T-cell (primary cell): ENCODE results near the gene PTPRD. TPM values are rescaled to one million over a fixed set of nuclear protein-coding genes. Genes with fewer than 3 reads are reported as not detected.

ENCODE experiments used
- ATAC-seq, 4 experiments: fragments of 200-7000 bp in 3 of 4; fragments of 150-1000 bp in 1 of 4; cut with Tn5 transposase; replicated peaks in 1 of 4; 1 replicate in 3 of 4; 2 replicates in 1 of 4; pipeline ENCODE4 v1.10.0; 2021; ENCODE audit warnings: moderate library complexity in 3 of 4, mild to moderate bottlenecking in 2 of 4, moderate number of reproducible peaks in 1 of 4
- CTCF ChIA-PET, 2 donors: fragments of 300-600 bp; sonication (Branson Sonifier 250); formaldehyde crosslinking; loops; one replicate each; lab custom pipeline; 2022; ENCODE audit warnings: antibody characterized with exemption in 2 of 2; lab: Charles Lee
- POLR2A ChIA-PET, 2 donors: fragments of 300-600 bp; sonication (Branson Sonifier 250); formaldehyde crosslinking; loops; one replicate each; lab custom pipeline; 2022; ENCODE audit warnings: antibody characterized with exemption in 2 of 2; lab: Charles Lee
- DNase-seq, 35 experiments: peaks; one replicate each; pipeline versions ENCODE4 v3.0.0 to v3.0.0-alpha.2; 2013 to 2023
- H3K27ac ChIP-seq: one replicate; pipeline ENCODE4 v1.5.1; 2013; ENCODE audit warnings: low read length
- H3K27me3 ChIP-seq, 2 experiments: replicated peaks in 1 of 2; 1 replicate in 1 of 2; 2 replicates in 1 of 2; pipeline versions ENCODE4 v1.6.1 to v1.7.0; 2013; ENCODE audit warnings: low read length in 1 of 2, mixed read lengths in 1 of 2; ENCODE audit not compliant: control insufficient read depth in 2 of 2, insufficient read depth in 2 of 2; ENCODE audit errors: extremely low read depth in 1 of 2
- H3K36me3 ChIP-seq, 2 donors: 1 replicate in 1 of 2; 2 replicates in 1 of 2; pipeline versions ENCODE4 v1.6.1 to v1.7.0; 2013; ENCODE audit warnings: low read length in 1 of 2; ENCODE audit not compliant: control insufficient read depth in 2 of 2, insufficient read depth in 1 of 2; ENCODE audit errors: extremely low read depth in 1 of 2
- H3K4me1 ChIP-seq, 2 experiments: 1 replicate in 1 of 2; 2 replicates in 1 of 2; pipeline versions ENCODE4 v1.6.1 to v1.7.0; 2013; ENCODE audit warnings: low read length in 2 of 2, mixed read lengths in 1 of 2; ENCODE audit not compliant: insufficient read depth in 2 of 2, control insufficient read depth in 1 of 2; ENCODE audit errors: extremely low read depth in 1 of 2
- H3K4me3 ChIP-seq, 2 donors: 1 replicate in 1 of 2; 2 replicates in 1 of 2; pipeline versions ENCODE4 v1.5.1 to v1.7.0; 2013; ENCODE audit warnings: mild to moderate bottlenecking in 2 of 2, low read length in 1 of 2, moderate library complexity in 1 of 2; ENCODE audit not compliant: control insufficient read depth in 1 of 2; ENCODE audit errors: extremely low read depth in 1 of 2
- H3K9me3 ChIP-seq: 2 replicates; pipeline ENCODE4 v1.7.0; 2013
- H3K27ac Mint-ChIP-seq, 2 donors: one replicate each; pipeline ENCODE4 v1.8.0; 2020 to 2021; ENCODE audit warnings: mild to moderate bottlenecking in 2 of 2, mixed read lengths in 2 of 2
- H3K27me3 Mint-ChIP-seq, 2 donors: one replicate each; pipeline ENCODE4 v1.8.0; 2021 to 2022; ENCODE audit warnings: mixed read lengths in 2 of 2
- H3K36me3 Mint-ChIP-seq: one replicate; pipeline ENCODE4 v1.8.0; 2021; ENCODE audit warnings: mixed read lengths
- H3K4me1 Mint-ChIP-seq, 3 donors: one replicate each; pipeline ENCODE4 v1.8.0; 2020 to 2022; ENCODE audit warnings: mixed read lengths in 3 of 3, mild to moderate bottlenecking in 1 of 3
- H3K4me3 Mint-ChIP-seq, 3 donors: one replicate each; pipeline ENCODE4 v1.8.0; 2020 to 2022; ENCODE audit warnings: mild to moderate bottlenecking in 3 of 3, mixed read lengths in 3 of 3, moderate library complexity in 3 of 3
- H3K9me3 Mint-ChIP-seq, 3 donors: one replicate each; pipeline ENCODE4 v1.8.0; 2020 to 2022; ENCODE audit warnings: mixed read lengths in 3 of 3
- WGBS: methylation state at CpG from one replicate; pipeline ENCODE4 v1.1.5; 2013; ENCODE audit warnings: missing lambda C conversion rate; ENCODE audit not compliant: insufficient coverage; 5-methylcytosine and 5-hydroxymethylcytosine counted together
- total RNA-seq, 35 experiments: library from RNA in 6 of 35; stranded (reverse) in 6 of 35; fragments of 120-200 nt in 1 of 35; gene quantifications; one replicate each; pipeline versions ENCODE4 v1.2.1 to v1.2.4 and lab custom pipeline; 2013 to 2026

Gene PTPRD
- total RNA-seq, 5 donors from 2014 or later (not counting 1 experiment from before 2014, with no cell fraction given): 0.13 to 0.61 (median 0.38) TPM; not detected in 2

DNA sequence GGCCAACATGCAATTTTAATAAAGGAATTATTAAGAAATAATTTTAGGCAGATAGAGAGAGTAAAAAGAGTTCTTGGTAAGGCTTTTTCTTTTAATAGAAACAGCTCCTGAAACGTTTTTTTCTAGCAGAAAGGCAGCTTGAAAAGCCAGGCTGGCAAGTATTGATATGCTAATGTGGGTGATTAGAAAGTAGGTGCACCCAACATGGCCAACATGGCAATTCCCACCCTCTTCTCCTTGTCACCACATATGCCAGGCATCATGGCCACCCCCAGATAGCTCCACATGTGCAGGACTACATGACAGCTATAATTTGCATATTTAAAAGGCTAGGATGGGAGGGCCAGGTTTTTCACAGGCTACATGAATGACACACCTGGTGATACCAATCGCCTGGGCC lies 615.2 kb downstream of the PTPRD start:
- Histone ChIP-seq H3K4me3 (no peak overlapping the region), H3K36me3 (no peaks in the 10 kb centered on the region), H3K4me1 (no peaks in the 10 kb centered on the region), H3K27ac (no peak overlapping the region), H3K27me3 (no peaks in the 10 kb centered on the region), H3K9me3 (no peaks in the 10 kb centered on the region)
- DNase-seq (no peak), ATAC-seq (no peak)
- no peaks in the 10 kb centered on the region for H3K36me3 Mint-ChIP-seq
- WGBS: no CpG with 5 or more reads among the region's 2 CpGs
- H3K4me1 Mint-ChIP-seq: no peaks in the 10 kb centered on the region
- ChIA-PET POLR2A (no interaction called here), CTCF (no interaction called here)
- H3K9me3 Mint-ChIP-seq: no peaks in the 10 kb centered on the region
- no peak overlapping the region for H3K27ac Mint-ChIP-seq
- H3K27me3 Mint-ChIP-seq: no peaks in the 10 kb centered on the region
- H3K4me3 Mint-ChIP-seq: no peak overlapping the region

GRCh38 chr9:9996259-9996658 lies 616.5 kb downstream of the PTPRD start:
- Histone ChIP-seq H3K4me3 (no peak overlapping the region), H3K36me3 (no peaks in the 10 kb centered on the region), H3K27me3 (no peaks in the 10 kb centered on the region), H3K9me3 (no peaks in the 10 kb centered on the region), H3K4me1 (no peaks in the 10 kb centered on the region), H3K27ac (no peak overlapping the region)
- ATAC-seq (no peak), DNase-seq (no peak)
- CTCF ChIA-PET: no interaction called here
- POLR2A ChIA-PET: no interaction called here
- Mint-ChIP-seq H3K4me3 (no peak overlapping the region), H3K9me3 (peaks cover 0 to 4% (median 3%) of the 10 kb centered on the region in 3 donors), H3K4me1 (no peaks in the 10 kb centered on the region), H3K36me3 (no peaks in the 10 kb centered on the region), H3K27ac (no peak overlapping the region), H3K27me3 (no peaks in the 10 kb centered on the region)

- Histone ChIP-seq H3K4me3 (no peak overlapping the region), H3K4me1 (no peaks in the 10 kb centered on the region), H3K27me3 (no peaks in the 10 kb centered on the region), H3K27ac (no peak overlapping the region), H3K9me3 (no peaks in the 10 kb centered on the region), H3K36me3 (no peaks in the 10 kb centered on the region)
- Mint-ChIP-seq H3K27ac (no peak overlapping the region), H3K4me1 (no peaks in the 10 kb centered on the region), H3K36me3 (no peaks in the 10 kb centered on the region), H3K4me3 (no peak overlapping the region), H3K9me3 (peaks cover 4 to 6% (median 4%) of the 10 kb centered on the region in 3 donors), H3K27me3 (no peaks in the 10 kb centered on the region)
- DNase-seq (no peak), ATAC-seq (no peak)
- CTCF ChIA-PET: no interaction called here
- no CpG with 5 or more reads among the region's 1 CpG for WGBS
- POLR2A ChIA-PET: no interaction called here
Observed at GRCh38 chr9:9992936-9993335, 619.9 kb downstream of the PTPRD start.

GRCh38 chr9:9973062-9973461 lies 639.7 kb downstream of the PTPRD start:
- Mint-ChIP-seq H3K36me3 (no peaks in the 10 kb centered on the region), H3K4me3 (no peak overlapping the region), H3K27ac (no peak overlapping the region), H3K27me3 (no peaks in the 10 kb centered on the region), H3K9me3 (peaks cover 1 to 4% (median 3%) of the 10 kb centered on the region in 3 donors), H3K4me1 (no peaks in the 10 kb centered on the region)
- ATAC-seq (no peak), DNase-seq (no peak)
- ChIA-PET POLR2A (no interaction called here), CTCF (interaction anchor here in 1 of 2 donors (1.2 kb wide), 1 partner anchor 30 kb away, joined by 3 read pairs; no protein-coding TSS in a partner anchor)
- no peaks in the 10 kb centered on the region for H3K36me3 ChIP-seq
- H3K27ac ChIP-seq: no peak overlapping the region
- no peaks in the 10 kb centered on the region for H3K4me1 ChIP-seq
- H3K4me3 ChIP-seq: no peak overlapping the region
- WGBS: no CpG with 5 or more reads among the region's 6 CpGs
- H3K9me3 ChIP-seq: no peaks in the 10 kb centered on the region
- H3K27me3 ChIP-seq: no peaks in the 10 kb centered on the region

GRCh38 chr9:9970514-9970913 lies 642.3 kb downstream of the PTPRD start:
- H3K36me3 Mint-ChIP-seq: no peaks in the 10 kb centered on the region
- H3K4me1 Mint-ChIP-seq: no peaks in the 10 kb centered on the region
- Histone ChIP-seq H3K9me3 (no peaks in the 10 kb centered on the region), H3K27ac (no peak overlapping the region), H3K4me3 (no peak overlapping the region), H3K4me1 (no peaks in the 10 kb centered on the region), H3K36me3 (no peaks in the 10 kb centered on the region), H3K27me3 (no peaks in the 10 kb centered on the region)
- DNase-seq (no peak), ATAC-seq (no peak)
- ChIA-PET CTCF (interaction anchor here in 1 of 2 donors (0.8 kb wide), 1 partner anchor 28 kb away, joined by 3 read pairs; no protein-coding TSS in a partner anchor), POLR2A (no interaction called here)
- WGBS: no CpG with 5 or more reads among the region's 5 CpGs
- H3K9me3 Mint-ChIP-seq: peaks cover 0 to 4% (median 1%) of the 10 kb centered on the region in 3 donors
- H3K27me3 Mint-ChIP-seq: no peaks in the 10 kb centered on the region
- no peak overlapping the region for H3K4me3 Mint-ChIP-seq
- no peak overlapping the region for H3K27ac Mint-ChIP-seq

DNA sequence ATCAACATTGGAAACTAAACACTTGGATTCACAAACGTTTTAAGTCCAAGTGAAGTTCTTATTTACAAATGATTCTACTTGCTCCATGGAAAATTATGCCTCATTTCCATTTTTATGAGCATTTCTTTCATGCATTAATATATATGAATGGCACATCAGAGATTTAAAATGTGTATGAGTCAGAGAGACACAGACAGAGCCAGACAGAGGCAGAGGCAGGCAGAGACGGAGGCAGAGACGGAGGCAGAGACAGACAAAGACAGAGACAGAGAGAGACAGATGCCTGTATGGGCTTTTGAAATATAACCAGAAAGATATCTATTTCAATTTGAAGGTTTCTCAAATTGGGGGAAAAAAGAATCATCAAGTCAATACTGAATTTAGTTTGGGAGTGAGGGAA lies 649.0 kb downstream of the PTPRD start:
- no peak overlapping the region for H3K4me3 ChIP-seq
- H3K27ac ChIP-seq: no peak overlapping the region
- no peak for ATAC-seq
- DNase-seq: no peak
- H3K9me3 ChIP-seq: no peaks in the 10 kb centered on the region
- H3K36me3 ChIP-seq: no peaks in the 10 kb centered on the region
- H3K27ac Mint-ChIP-seq: no peak overlapping the region
- no peaks in the 10 kb centered on the region for H3K27me3 Mint-ChIP-seq
- POLR2A ChIA-PET: no interaction called here
- CTCF ChIA-PET: no interaction called here
- H3K4me3 Mint-ChIP-seq: no peak overlapping the region
- no peaks in the 10 kb centered on the region for H3K27me3 ChIP-seq
- no peaks in the 10 kb centered on the region for H3K4me1 Mint-ChIP-seq
- no peaks in the 10 kb centered on the region for H3K4me1 ChIP-seq
- no peaks in the 10 kb centered on the region for H3K36me3 Mint-ChIP-seq
- H3K9me3 Mint-ChIP-seq: no peaks in the 10 kb centered on the region
- no CpG with 5 or more reads among the region's 3 CpGs for WGBS

DNA sequence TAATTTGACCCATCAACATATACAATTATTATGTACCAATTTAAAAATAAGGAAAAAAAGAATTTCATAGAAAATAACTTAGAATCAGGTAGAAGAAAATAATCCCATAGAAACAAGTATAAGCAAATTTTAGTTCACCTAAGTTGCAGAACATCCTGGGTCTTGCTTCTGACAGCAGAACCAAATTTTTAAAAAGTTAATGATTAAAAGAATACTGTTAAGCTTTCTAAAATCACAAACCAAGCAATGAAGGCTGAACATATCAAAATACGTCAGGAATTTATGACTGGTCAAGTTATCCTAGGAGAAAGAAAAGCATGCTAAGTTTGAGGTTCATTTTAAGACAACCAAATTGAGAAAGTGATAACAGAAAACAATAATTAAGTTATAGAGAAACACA lies 650.9 kb downstream of the PTPRD start:
- Histone ChIP-seq H3K4me1 (no peaks in the 10 kb centered on the region), H3K36me3 (no peaks in the 10 kb centered on the region), H3K27ac (no peak overlapping the region), H3K4me3 (no peak overlapping the region), H3K27me3 (no peaks in the 10 kb centered on the region), H3K9me3 (no peaks in the 10 kb centered on the region)
- Mint-ChIP-seq H3K4me1 (no peaks in the 10 kb centered on the region), H3K9me3 (no peaks in the 10 kb centered on the region), H3K4me3 (no peak overlapping the region), H3K36me3 (no peaks in the 10 kb centered on the region), H3K27me3 (no peaks in the 10 kb centered on the region), H3K27ac (no peak overlapping the region)
- POLR2A ChIA-PET: no interaction called here
- no peak for ATAC-seq
- no peak for DNase-seq
- no CpG with 5 or more reads among the region's 1 CpG for WGBS
- CTCF ChIA-PET: interaction anchor here in 1 of 2 donors (0.6 kb wide), 1 partner anchor 19 kb away, joined by 9 read pairs; no protein-coding TSS in a partner anchor
